ENCODE measurements around the gene SH3BP4.

Gene SH3BP4

DNA sequence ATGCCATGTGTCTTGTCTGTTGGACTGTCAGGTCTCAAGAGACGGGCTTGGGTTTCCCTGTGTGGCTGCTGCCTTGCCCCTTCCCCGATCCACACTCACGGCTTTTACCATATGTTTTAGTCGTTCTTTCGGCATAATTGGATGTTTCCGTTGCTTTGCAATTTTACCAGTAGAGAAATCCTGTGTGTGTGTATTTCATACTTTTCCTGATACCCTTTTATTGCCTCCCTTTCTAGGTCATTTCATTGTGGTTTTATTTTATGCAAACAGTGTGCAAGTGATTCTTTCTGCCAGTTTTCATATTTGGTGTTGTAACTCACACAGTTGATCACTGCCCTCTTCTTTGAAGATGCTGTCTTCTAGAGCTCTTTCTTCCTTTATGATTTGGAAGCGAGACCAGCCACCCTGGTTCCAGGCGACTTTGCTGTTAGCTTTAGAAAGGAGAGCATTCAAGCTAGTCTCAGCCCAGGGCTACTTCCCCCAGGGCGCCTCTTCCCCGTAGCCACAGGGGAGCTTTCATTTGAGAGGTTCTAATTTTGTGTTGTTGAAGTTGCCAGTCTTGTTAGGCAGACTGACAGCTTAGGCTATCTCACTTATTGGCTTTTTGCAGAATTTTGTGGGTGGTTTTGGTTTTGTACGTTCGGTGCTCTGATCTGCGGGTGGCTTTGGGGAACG, 17.0 kb downstream of the SH3BP4 start:
- peaks cover 81% of the 10 kb centered on the region for H3K4me1 ChIP-seq (ENCODE audit: control insufficient read depth, insufficient read depth, low read length, poor library complexity, severe bottlenecking)
- H3K4me3 ChIP-seq (ENCODE audit: extremely low read depth, insufficient read depth, low read length, poor library complexity, severe bottlenecking) = no peak overlapping the region
- no peaks in the 10 kb centered on the region for H3K9me3 ChIP-seq (ENCODE audit: control insufficient read depth, low read length)
- H3K27ac ChIP-seq (ENCODE audit: low read depth, low read length, severe bottlenecking) = peak overlapping the region; percentile 78
- WGBS, 2 experiments (ENCODE audit: insufficient coverage in 2 of 2) = 45 to 67% methylated on average over 8 of the region's 14 CpGs
- H3K36me3 ChIP-seq (ENCODE audit: control insufficient read depth, insufficient read depth, low read length) = peaks cover 70% of the 10 kb centered on the region

DNA sequence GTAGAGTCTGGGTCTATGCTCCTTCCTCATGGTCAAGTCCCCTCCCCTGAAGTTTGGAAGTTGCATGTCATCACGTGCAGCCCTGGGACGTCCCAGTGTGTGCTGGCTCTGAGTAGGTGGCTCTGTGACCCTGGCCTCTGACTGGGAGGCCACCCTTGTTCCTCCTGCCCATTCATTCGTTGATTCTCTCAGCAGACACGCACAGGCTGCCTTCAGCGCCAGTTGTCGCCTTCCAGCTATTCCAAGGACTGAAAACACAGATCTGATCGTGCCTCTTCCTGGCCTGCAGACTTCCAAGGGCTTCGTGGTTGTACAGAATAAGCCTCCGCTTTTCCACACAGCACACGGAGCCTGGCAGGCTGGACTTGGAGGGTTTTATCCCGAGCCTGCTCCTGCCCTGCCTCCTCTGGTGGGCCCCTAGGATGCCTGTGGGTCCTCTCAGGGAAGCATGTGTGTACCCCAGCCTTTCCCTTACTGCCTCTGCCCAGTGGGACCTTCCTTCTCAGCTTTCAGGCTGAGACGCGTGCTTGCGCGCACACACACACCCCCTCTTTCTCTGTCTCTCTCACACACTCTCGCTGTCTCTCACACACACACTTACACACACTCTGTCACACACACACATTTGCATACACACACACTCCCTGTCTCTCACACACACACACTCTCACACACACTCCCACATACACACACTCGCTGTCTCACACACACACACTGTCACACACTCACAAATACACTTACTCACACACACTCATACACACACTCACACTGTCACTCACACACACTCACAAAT, 17.7 kb downstream of the SH3BP4 start:
- 65 to 73% methylated on average over 13 to 17 of the region's 17 CpGs for WGBS, 2 experiments (ENCODE audit: insufficient coverage in 2 of 2)
- peak overlapping the region; percentile 78 for H3K27ac ChIP-seq (ENCODE audit: low read depth, low read length, severe bottlenecking)
- H3K9me3 ChIP-seq (ENCODE audit: control insufficient read depth, low read length) = no peaks in the 10 kb centered on the region
- peaks cover 78% of the 10 kb centered on the region for H3K4me1 ChIP-seq (ENCODE audit: control insufficient read depth, insufficient read depth, low read length, poor library complexity, severe bottlenecking)
- H3K4me3 ChIP-seq (ENCODE audit: extremely low read depth, insufficient read depth, low read length, poor library complexity, severe bottlenecking) = no peak overlapping the region
- H3K36me3 ChIP-seq (ENCODE audit: control insufficient read depth, insufficient read depth, low read length) = peaks cover 70% of the 10 kb centered on the region

DNA sequence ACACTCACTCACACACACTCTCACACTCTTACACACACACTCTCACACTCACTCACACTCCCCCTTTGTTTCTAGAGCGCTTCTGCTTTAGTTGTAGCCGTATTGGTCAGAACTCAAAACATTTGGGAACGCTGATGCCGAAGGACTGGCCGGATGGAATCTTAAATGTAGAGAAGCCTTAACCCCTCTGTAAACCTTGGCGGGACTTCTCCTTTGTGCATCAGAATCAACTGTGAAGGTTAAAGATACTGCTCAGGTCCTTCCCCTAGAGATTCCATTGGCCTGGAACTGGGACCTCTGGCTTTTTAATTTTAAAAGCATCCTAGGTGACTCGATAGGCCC, 18.3 kb downstream of the SH3BP4 start:
- H3K4me1 ChIP-seq (ENCODE audit: control insufficient read depth, insufficient read depth, low read length, poor library complexity, severe bottlenecking) = peaks cover 80% of the 10 kb centered on the region
- no peak overlapping the region for H3K4me3 ChIP-seq (ENCODE audit: extremely low read depth, insufficient read depth, low read length, poor library complexity, severe bottlenecking)
- H3K27ac ChIP-seq (ENCODE audit: low read depth, low read length, severe bottlenecking) = peak overlapping the region; percentile 78
- H3K36me3 ChIP-seq (ENCODE audit: control insufficient read depth, insufficient read depth, low read length) = peaks cover 70% of the 10 kb centered on the region
- 93 to 96% methylated on average over 4 to 7 of the region's 7 CpGs for WGBS, 2 experiments (ENCODE audit: insufficient coverage in 2 of 2)
- no peaks in the 10 kb centered on the region for H3K9me3 ChIP-seq (ENCODE audit: control insufficient read depth, low read length)

DNA sequence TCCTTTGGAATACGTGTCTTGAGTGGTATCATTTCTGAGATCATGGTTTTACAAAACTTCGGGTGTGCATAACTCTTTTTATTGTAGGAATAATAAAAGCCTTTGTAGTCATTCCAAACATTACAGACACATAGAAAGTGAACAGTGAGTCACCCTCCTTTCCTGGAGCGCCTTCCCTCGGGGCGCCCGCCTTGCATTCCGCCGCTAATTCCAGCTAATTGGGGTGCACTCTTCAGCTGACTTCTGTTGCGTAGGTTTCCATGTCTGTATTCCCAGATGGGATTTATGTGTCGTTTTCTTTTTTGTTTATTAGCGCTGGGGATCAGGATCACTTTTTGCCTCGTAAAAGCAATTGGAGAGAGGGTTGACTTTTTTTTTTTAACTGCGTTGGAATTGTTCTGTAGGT, 18.7 kb downstream of the SH3BP4 start:
- H3K27ac ChIP-seq (ENCODE audit: low read depth, low read length, severe bottlenecking) = peak overlapping the region; percentile 78
- no peak overlapping the region for H3K4me3 ChIP-seq (ENCODE audit: extremely low read depth, insufficient read depth, low read length, poor library complexity, severe bottlenecking)
- whole genome bisulfite sequencing, 2 experiments (ENCODE audit: insufficient coverage in 2 of 2) = 90 to 97% methylated on average over 11 of the region's 13 CpGs
- peaks cover 84% of the 10 kb centered on the region for H3K4me1 ChIP-seq (ENCODE audit: control insufficient read depth, insufficient read depth, low read length, poor library complexity, severe bottlenecking)
- H3K36me3 ChIP-seq (ENCODE audit: control insufficient read depth, insufficient read depth, low read length) = peaks cover 70% of the 10 kb centered on the region
- H3K9me3 ChIP-seq (ENCODE audit: control insufficient read depth, low read length) = no peaks in the 10 kb centered on the region

DNA sequence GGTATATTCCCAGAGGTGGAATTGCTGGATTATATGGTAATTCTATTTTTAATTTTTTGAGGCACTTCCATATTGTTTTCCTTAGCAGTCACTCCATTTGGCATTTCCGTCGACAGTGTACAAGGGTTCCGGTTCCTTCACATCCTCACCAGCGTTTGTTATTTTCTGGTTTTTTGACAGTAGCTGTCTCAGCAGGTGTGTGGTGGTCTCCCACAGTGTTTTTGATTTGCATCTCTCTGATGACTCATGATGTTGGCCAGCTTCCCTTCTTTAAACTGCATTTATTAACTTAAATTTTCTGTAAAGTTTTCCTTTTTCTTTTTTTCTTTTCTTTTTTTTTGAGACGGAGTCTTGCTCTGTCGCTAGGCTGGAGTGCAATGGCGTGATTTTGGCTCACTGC, 19.7 kb downstream of the SH3BP4 start:
- 89 to 95% methylated on average over 4 of the region's 7 CpGs for WGBS, 2 experiments (ENCODE audit: insufficient coverage in 2 of 2)
- no peak overlapping the region for H3K4me3 ChIP-seq (ENCODE audit: extremely low read depth, insufficient read depth, low read length, poor library complexity, severe bottlenecking)
- H3K27ac ChIP-seq (ENCODE audit: low read depth, low read length, severe bottlenecking) = no peak overlapping the region
- no peaks in the 10 kb centered on the region for H3K9me3 ChIP-seq (ENCODE audit: control insufficient read depth, low read length)
- peaks cover 85% of the 10 kb centered on the region for H3K4me1 ChIP-seq (ENCODE audit: control insufficient read depth, insufficient read depth, low read length, poor library complexity, severe bottlenecking)
- H3K36me3 ChIP-seq (ENCODE audit: control insufficient read depth, insufficient read depth, low read length) = peaks cover 71% of the 10 kb centered on the region

- WGBS, 2 experiments (ENCODE audit: insufficient coverage in 2 of 2) = 91 to 98% methylated on average over 4 to 5 of the region's 8 CpGs
- no peak overlapping the region for H3K27ac ChIP-seq (ENCODE audit: low read depth, low read length, severe bottlenecking)
- peaks cover 67% of the 10 kb centered on the region for H3K36me3 ChIP-seq (ENCODE audit: control insufficient read depth, insufficient read depth, low read length)
- no peak overlapping the region for H3K4me3 ChIP-seq (ENCODE audit: extremely low read depth, insufficient read depth, low read length, poor library complexity, severe bottlenecking)
- peaks cover 81% of the 10 kb centered on the region for H3K4me1 ChIP-seq (ENCODE audit: control insufficient read depth, insufficient read depth, low read length, poor library complexity, severe bottlenecking)
- no peaks in the 10 kb centered on the region for H3K9me3 ChIP-seq (ENCODE audit: control insufficient read depth, low read length)
These were observed 21.2 kb downstream of the SH3BP4 start for GRCh38 chr2:234973008-234973407.

- Histone ChIP-seq H3K9me3 (ENCODE audit: control insufficient read depth, low read length) (peaks cover 6% of the 10 kb centered on the region), H3K4me3 (ENCODE audit: extremely low read depth, insufficient read depth, low read length, poor library complexity, severe bottlenecking) (no peak overlapping the region), H3K36me3 (ENCODE audit: control insufficient read depth, insufficient read depth, low read length) (peaks cover 83% of the 10 kb centered on the region), H3K4me1 (ENCODE audit: control insufficient read depth, insufficient read depth, low read length, poor library complexity, severe bottlenecking) (peaks cover 80% of the 10 kb centered on the region), H3K27ac (ENCODE audit: low read depth, low read length, severe bottlenecking) (peak overlapping the region; percentile 41)
- WGBS, 2 experiments (ENCODE audit: insufficient coverage in 2 of 2) = 83 to 87% methylated on average over 29 to 30 of the region's 30 CpGs
These were observed 22.9 kb downstream of the SH3BP4 start for GRCh38 chr2:234974501-234975385.

DNA sequence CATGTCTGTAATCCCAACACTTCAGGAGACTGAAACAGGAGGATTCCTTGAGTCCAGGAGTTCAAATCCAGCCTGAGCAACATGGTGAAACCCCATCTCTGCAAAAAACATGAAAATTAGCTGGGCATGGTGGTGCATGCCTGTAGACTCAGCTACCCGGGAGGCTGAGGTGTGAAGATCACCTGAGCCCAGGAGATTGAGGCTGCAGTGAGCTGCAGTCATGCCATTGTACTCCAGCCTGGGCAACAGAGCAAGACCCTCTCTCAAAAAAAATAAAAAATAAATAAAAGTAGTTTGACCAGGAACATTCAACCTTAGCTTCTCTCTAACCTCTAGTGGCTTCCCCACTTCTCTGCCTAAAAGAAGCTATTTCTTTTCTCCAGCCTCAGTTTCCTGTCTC, 23.8 kb downstream of the SH3BP4 start:
- H3K4me3 ChIP-seq (ENCODE audit: extremely low read depth, insufficient read depth, low read length, poor library complexity, severe bottlenecking) = no peak overlapping the region
- H3K9me3 ChIP-seq (ENCODE audit: control insufficient read depth, low read length) = peaks cover 9% of the 10 kb centered on the region
- no peak overlapping the region for H3K27ac ChIP-seq (ENCODE audit: low read depth, low read length, severe bottlenecking)
- H3K36me3 ChIP-seq (ENCODE audit: control insufficient read depth, insufficient read depth, low read length) = peaks cover 79% of the 10 kb centered on the region
- whole genome bisulfite sequencing, 2 experiments (ENCODE audit: insufficient coverage in 2 of 2) = no CpG with 5 or more reads among the region's 1 CpG
- H3K4me1 ChIP-seq (ENCODE audit: control insufficient read depth, insufficient read depth, low read length, poor library complexity, severe bottlenecking) = peaks cover 78% of the 10 kb centered on the region

- no peak overlapping the region for H3K27ac ChIP-seq (ENCODE audit: low read depth, low read length, severe bottlenecking)
- H3K9me3 ChIP-seq (ENCODE audit: control insufficient read depth, low read length) = peaks cover 9% of the 10 kb centered on the region
These were observed 24.8 kb downstream of the SH3BP4 start for GRCh38 chr2:234976479-234977227.

DNA sequence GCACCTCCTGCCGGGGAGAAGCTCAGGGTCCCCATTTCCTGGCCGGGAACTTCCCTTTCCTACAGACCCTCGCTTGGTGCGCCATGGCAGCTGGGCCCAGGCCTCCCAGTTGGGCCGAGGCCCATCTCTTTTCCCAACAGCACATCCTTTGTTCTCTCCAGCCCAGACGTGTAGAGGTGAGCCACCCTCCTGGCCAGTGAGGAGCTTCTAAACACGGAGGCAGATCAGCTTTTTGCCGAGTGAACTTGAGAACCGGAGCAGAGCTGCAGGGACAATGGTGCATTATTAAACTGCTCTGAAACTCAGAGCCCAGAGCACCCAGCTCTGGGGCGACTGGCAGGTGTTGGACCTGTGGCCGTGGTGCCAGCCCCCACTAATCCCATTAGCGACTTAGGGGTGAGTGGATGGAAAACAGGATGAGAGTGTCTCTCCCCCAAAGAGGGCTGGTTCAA, 25.4 kb downstream of the SH3BP4 start:
- WGBS, 2 experiments (ENCODE audit: insufficient coverage in 2 of 2) = 86 to 89% methylated on average over 8 to 10 of the region's 12 CpGs
- H3K4me3 ChIP-seq (ENCODE audit: extremely low read depth, insufficient read depth, low read length, poor library complexity, severe bottlenecking) = no peak overlapping the region
- H3K36me3 ChIP-seq (ENCODE audit: control insufficient read depth, insufficient read depth, low read length) = peaks cover 67% of the 10 kb centered on the region
- H3K27ac ChIP-seq (ENCODE audit: low read depth, low read length, severe bottlenecking) = no peak overlapping the region
- H3K4me1 ChIP-seq (ENCODE audit: control insufficient read depth, insufficient read depth, low read length, poor library complexity, severe bottlenecking) = peaks cover 74% of the 10 kb centered on the region
- peaks cover 9% of the 10 kb centered on the region for H3K9me3 ChIP-seq (ENCODE audit: control insufficient read depth, low read length)

More at GRCh38 chr2:234976479-234977227, 24.8 kb downstream of the SH3BP4 start:
- 94 to 100% methylated on average over 10 to 13 of the region's 18 CpGs for WGBS, 2 experiments (ENCODE audit: insufficient coverage in 2 of 2)
- H3K4me1 ChIP-seq (ENCODE audit: control insufficient read depth, insufficient read depth, low read length, poor library complexity, severe bottlenecking) = peaks cover 72% of the 10 kb centered on the region
- peaks cover 68% of the 10 kb centered on the region for H3K36me3 ChIP-seq (ENCODE audit: control insufficient read depth, insufficient read depth, low read length)
- H3K4me3 ChIP-seq (ENCODE audit: extremely low read depth, insufficient read depth, low read length, poor library complexity, severe bottlenecking) = no peak overlapping the region
